GM18873 (cell line): ENCODE results near the gene LSM2.
"Not testable (repeated sequence)": the region's sequence is repeated elsewhere in the genome, so short reads cannot be mapped to it uniquely, and the experiment has no call there.

Experiments
- ATAC-seq: cut with Tn5 transposase; IDR thresholded peaks from one replicate; pipeline ENCODE4 v1.9.1; 2021; ENCODE audit warnings: mild to moderate bottlenecking, moderate library complexity, moderate number of reproducible peaks; ENCODE audit not compliant: unreplicated experiment, low FRiP score

Gene LSM2

GRCh38 chr6:31801031-31801927 lies 5.5 kb downstream of the LSM2 start:
- ATAC-seq = not testable (repeated sequence)

- no peak for ATAC-seq
Measured at GRCh38 chr6:31799781-31800180, 7.0 kb downstream of the LSM2 start.

- ATAC-seq = no peak
Measured at GRCh38 chr6:31797588-31797987, 9.2 kb downstream of the LSM2 start.

GRCh38 chr6:31796993-31797385 lies 9.8 kb downstream of the LSM2 start:
- ATAC-seq = no peak

- ATAC-seq = no peak
Measured at GRCh38 chr6:31795616-31796298, 11.0 kb downstream of the LSM2 start, which contains the start of gene VARS1. VARS1 (minus strand) TSS chr6:31795752; CDS start chr6:31795217, 535 bp downstream.

- no peak for ATAC-seq
Measured at GRCh38 chr6:31794866-31795615, 11.7 kb downstream of the LSM2 start.

- no peak for ATAC-seq
Measured at GRCh38 chr6:31794294-31794865, 12.4 kb downstream of the LSM2 start.

- not testable (repeated sequence) for ATAC-seq
Measured at GRCh38 chr6:31793927-31794245, 12.9 kb downstream of the LSM2 start.

- ATAC-seq = no peak
Measured at GRCh38 chr6:31792761-31793171, 14.0 kb downstream of the LSM2 start.

- ATAC-seq = no peak
Measured at GRCh38 chr6:31792090-31792374, 14.7 kb downstream of the LSM2 start.

GRCh38 chr6:31791324-31792089 lies 15.3 kb downstream of the LSM2 start:
- ATAC-seq = no peak

- no peak for ATAC-seq
Measured at GRCh38 chr6:31785475-31785874, 21.3 kb downstream of the LSM2 start.

GRCh38 chr6:31784098-31784925 lies 22.5 kb downstream of the LSM2 start:
- ATAC-seq = no peak

- no peak for ATAC-seq
Measured at GRCh38 chr6:31782126-31782855, 24.5 kb downstream of the LSM2 start.

GRCh38 chr6:31781244-31782125 lies 25.3 kb downstream of the LSM2 start:
- ATAC-seq = no peak

- no peak for ATAC-seq
Measured at GRCh38 chr6:31780507-31781243, 26.1 kb downstream of the LSM2 start.

- ATAC-seq = no peak
Measured at GRCh38 chr6:31779908-31780307, 26.9 kb downstream of the LSM2 start.
